K562 (cell line): ENCODE measurements around the gene PRKCB. TPM values are rescaled to one million over a fixed set of nuclear protein-coding genes. Genes with fewer than 3 reads are reported as not detected.

Experiments
- CBFA2T2 ChIP-seq: fragments of 450-650 bp; conservative IDR thresholded peaks from 2 replicates; pipeline ENCODE4 v1.6.1; 2017; ENCODE audit warnings: mild to moderate bottlenecking
- FOXA1 ChIP-seq: fragments of 450-650 bp; IDR thresholded peaks from 2 replicates; pipeline ENCODE4 v1.6.1; 2016; ENCODE audit warnings: mild to moderate bottlenecking, borderline replicate concordance
- KDM1A ChIP-seq, 2 experiments: fragments of 450-650 bp; IDR thresholded peaks; 2 replicates each; pipeline ENCODE4 v1.6.1; 2016; ENCODE audit warnings: mild to moderate bottlenecking in 2 of 2
- NFATC3 ChIP-seq: fragments of 450-650 bp; IDR thresholded peaks from 2 replicates; pipeline ENCODE4 v1.6.1; 2017; ENCODE audit warnings: mild to moderate bottlenecking
- POLR2A ChIP-seq: fragments of 450-650 bp; conservative IDR thresholded peaks from 2 replicates; pipeline ENCODE4 v1.6.1; 2016
- SAFB2 ChIP-seq: fragments of 200-400 bp; formaldehyde crosslinking; IDR thresholded peaks from 2 replicates; pipeline ENCODE4 v1.6.1; 2018; ENCODE audit warnings: borderline replicate concordance, low read length, low read depth, moderate library complexity; ENCODE audit not compliant: severe bottlenecking
- polyA plus RNA-seq, 8 experiments: library from polyadenylated mRNA; depleted of rRNA in 4 of 8; stranded (reverse) in 5 of 8; unstranded in 3 of 8; fragments of >200 nt; fragmentation: Nextera tagmentation in 2 of 8; fragmentation: Illumina TruSeq in 1 of 8; extraction: Ambion mirVana in 2 of 8; extraction: Trizol in 1 of 8; gene quantifications; 2 replicates each; pipeline versions ENCODE4 v1.2.1 to v1.2.3, GENCODE V29; 2011 to 2014; ENCODE audit warnings: inconsistent platforms in 1 of 8, missing spikeins in 1 of 8
- total RNA-seq, 7 experiments: library from RNA; depleted of rRNA in 6 of 7; stranded (reverse); fragments of >200 nt in 6 of 7; fragmentation: Illumina TruSeq in 2 of 7; extraction: Trizol in 2 of 7; gene quantifications; 2 replicates each; pipeline versions ENCODE4 v1.2.1 to v1.2.3, GENCODE V29; 2011 to 2021; ENCODE audit warnings: low replicate concordance in 1 of 7
- TF ChIP-seq, protein P1 (sequence below): fragments of 450-650 bp; IDR thresholded peaks from 2 replicates; pipeline ENCODE4 v1.6.1; 2016; ENCODE audit warnings: mild to moderate bottlenecking, moderate library complexity
- TF ChIP-seq, protein P2 (sequence below): fragments of 250-450 bp; sonication (Bioruptor Pico); IDR thresholded peaks from 2 replicates; pipeline ENCODE4 v1.4.0; 2020; ENCODE audit warnings: mild to moderate bottlenecking, moderate library complexity
- TF ChIP-seq, protein P3 (sequence below): fragments of 450-650 bp; IDR thresholded peaks from 2 replicates; pipeline ENCODE4 v1.6.1; 2017; ENCODE audit warnings: antibody characterized with exemption, mild to moderate bottlenecking
- TF ChIP-seq, protein P4 (sequence below): fragments of 450-650 bp; IDR thresholded peaks from 2 replicates; pipeline ENCODE4 v1.7.0; 2016; ENCODE audit warnings: borderline replicate concordance

The PRKCB gene
- total and polyA plus RNA-seq, 9 of the 15 experiments (the other 6 are each of a cell fraction or from before 2014, with no cell fraction given): 49.9 to 276 (median 148) TPM

DNA sequence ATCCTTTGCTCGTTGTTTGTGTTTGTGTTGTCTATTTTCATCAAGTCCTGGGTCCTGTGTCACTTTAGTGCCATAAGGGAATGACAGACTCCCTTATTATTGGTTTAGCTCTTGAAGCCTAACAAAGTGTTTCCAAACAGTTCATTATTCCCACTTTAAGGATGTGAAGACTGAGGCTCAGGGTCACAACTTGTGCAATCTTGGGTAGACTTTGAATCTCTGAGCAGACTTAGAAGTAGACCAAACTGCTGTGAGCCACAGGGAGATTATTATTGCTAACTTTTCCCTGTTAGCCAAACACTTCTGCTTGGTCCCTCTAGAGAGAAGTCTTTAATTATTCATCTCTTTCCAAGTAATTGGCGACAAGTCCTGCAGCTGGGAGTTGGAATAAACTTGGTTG lies 31.8 kb downstream of the PRKCB start (continued):
- TF ChIP-seq, protein P1, sequence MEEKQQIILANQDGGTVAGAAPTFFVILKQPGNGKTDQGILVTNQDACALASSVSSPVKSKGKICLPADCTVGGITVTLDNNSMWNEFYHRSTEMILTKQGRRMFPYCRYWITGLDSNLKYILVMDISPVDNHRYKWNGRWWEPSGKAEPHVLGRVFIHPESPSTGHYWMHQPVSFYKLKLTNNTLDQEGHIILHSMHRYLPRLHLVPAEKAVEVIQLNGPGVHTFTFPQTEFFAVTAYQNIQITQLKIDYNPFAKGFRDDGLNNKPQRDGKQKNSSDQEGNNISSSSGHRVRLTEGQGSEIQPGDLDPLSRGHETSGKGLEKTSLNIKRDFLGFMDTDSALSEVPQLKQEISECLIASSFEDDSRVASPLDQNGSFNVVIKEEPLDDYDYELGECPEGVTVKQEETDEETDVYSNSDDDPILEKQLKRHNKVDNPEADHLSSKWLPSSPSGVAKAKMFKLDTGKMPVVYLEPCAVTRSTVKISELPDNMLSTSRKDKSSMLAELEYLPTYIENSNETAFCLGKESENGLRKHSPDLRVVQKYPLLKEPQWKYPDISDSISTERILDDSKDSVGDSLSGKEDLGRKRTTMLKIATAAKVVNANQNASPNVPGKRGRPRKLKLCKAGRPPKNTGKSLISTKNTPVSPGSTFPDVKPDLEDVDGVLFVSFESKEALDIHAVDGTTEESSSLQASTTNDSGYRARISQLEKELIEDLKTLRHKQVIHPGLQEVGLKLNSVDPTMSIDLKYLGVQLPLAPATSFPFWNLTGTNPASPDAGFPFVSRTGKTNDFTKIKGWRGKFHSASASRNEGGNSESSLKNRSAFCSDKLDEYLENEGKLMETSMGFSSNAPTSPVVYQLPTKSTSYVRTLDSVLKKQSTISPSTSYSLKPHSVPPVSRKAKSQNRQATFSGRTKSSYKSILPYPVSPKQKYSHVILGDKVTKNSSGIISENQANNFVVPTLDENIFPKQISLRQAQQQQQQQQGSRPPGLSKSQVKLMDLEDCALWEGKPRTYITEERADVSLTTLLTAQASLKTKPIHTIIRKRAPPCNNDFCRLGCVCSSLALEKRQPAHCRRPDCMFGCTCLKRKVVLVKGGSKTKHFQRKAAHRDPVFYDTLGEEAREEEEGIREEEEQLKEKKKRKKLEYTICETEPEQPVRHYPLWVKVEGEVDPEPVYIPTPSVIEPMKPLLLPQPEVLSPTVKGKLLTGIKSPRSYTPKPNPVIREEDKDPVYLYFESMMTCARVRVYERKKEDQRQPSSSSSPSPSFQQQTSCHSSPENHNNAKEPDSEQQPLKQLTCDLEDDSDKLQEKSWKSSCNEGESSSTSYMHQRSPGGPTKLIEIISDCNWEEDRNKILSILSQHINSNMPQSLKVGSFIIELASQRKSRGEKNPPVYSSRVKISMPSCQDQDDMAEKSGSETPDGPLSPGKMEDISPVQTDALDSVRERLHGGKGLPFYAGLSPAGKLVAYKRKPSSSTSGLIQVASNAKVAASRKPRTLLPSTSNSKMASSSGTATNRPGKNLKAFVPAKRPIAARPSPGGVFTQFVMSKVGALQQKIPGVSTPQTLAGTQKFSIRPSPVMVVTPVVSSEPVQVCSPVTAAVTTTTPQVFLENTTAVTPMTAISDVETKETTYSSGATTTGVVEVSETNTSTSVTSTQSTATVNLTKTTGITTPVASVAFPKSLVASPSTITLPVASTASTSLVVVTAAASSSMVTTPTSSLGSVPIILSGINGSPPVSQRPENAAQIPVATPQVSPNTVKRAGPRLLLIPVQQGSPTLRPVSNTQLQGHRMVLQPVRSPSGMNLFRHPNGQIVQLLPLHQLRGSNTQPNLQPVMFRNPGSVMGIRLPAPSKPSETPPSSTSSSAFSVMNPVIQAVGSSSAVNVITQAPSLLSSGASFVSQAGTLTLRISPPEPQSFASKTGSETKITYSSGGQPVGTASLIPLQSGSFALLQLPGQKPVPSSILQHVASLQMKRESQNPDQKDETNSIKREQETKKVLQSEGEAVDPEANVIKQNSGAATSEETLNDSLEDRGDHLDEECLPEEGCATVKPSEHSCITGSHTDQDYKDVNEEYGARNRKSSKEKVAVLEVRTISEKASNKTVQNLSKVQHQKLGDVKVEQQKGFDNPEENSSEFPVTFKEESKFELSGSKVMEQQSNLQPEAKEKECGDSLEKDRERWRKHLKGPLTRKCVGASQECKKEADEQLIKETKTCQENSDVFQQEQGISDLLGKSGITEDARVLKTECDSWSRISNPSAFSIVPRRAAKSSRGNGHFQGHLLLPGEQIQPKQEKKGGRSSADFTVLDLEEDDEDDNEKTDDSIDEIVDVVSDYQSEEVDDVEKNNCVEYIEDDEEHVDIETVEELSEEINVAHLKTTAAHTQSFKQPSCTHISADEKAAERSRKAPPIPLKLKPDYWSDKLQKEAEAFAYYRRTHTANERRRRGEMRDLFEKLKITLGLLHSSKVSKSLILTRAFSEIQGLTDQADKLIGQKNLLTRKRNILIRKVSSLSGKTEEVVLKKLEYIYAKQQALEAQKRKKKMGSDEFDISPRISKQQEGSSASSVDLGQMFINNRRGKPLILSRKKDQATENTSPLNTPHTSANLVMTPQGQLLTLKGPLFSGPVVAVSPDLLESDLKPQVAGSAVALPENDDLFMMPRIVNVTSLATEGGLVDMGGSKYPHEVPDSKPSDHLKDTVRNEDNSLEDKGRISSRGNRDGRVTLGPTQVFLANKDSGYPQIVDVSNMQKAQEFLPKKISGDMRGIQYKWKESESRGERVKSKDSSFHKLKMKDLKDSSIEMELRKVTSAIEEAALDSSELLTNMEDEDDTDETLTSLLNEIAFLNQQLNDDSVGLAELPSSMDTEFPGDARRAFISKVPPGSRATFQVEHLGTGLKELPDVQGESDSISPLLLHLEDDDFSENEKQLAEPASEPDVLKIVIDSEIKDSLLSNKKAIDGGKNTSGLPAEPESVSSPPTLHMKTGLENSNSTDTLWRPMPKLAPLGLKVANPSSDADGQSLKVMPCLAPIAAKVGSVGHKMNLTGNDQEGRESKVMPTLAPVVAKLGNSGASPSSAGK: no peak
- no peak for TF ChIP-seq SAFB2
- no peak for TF ChIP-seq NFATC3
- TF ChIP-seq CBFA2T2: no peak
- TF ChIP-seq POLR2A: no peak
- TF ChIP-seq, protein P2, sequence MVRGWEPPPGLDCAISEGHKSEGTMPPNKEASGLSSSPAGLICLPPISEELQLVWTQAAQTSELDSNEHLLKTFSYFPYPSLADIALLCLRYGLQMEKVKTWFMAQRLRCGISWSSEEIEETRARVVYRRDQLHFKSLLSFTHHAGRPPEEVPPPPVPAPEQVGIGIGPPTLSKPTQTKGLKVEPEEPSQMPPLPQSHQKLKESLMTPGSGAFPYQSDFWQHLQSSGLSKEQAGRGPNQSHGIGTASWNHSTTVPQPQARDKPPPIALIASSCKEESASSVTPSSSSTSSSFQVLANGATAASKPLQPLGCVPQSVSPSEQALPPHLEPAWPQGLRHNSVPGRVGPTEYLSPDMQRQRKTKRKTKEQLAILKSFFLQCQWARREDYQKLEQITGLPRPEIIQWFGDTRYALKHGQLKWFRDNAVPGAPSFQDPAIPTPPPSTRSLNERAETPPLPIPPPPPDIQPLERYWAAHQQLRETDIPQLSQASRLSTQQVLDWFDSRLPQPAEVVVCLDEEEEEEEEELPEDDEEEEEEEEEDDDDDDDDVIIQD: no peak
- TF ChIP-seq, protein P3, sequence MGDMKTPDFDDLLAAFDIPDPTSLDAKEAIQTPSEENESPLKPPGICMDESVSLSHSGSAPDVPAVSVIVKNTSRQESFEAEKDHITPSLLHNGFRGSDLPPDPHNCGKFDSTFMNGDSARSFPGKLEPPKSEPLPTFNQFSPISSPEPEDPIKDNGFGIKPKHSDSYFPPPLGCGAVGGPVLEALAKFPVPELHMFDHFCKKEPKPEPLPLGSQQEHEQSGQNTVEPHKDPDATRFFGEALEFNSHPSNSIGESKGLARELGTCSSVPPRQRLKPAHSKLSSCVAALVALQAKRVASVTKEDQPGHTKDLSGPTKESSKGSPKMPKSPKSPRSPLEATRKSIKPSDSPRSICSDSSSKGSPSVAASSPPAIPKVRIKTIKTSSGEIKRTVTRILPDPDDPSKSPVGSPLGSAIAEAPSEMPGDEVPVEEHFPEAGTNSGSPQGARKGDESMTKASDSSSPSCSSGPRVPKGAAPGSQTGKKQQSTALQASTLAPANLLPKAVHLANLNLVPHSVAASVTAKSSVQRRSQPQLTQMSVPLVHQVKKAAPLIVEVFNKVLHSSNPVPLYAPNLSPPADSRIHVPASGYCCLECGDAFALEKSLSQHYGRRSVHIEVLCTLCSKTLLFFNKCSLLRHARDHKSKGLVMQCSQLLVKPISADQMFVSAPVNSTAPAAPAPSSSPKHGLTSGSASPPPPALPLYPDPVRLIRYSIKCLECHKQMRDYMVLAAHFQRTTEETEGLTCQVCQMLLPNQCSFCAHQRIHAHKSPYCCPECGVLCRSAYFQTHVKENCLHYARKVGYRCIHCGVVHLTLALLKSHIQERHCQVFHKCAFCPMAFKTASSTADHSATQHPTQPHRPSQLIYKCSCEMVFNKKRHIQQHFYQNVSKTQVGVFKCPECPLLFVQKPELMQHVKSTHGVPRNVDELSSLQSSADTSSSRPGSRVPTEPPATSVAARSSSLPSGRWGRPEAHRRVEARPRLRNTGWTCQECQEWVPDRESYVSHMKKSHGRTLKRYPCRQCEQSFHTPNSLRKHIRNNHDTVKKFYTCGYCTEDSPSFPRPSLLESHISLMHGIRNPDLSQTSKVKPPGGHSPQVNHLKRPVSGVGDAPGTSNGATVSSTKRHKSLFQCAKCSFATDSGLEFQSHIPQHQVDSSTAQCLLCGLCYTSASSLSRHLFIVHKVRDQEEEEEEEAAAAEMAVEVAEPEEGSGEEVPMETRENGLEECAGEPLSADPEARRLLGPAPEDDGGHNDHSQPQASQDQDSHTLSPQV: no peak
- no peak for TF ChIP-seq FOXA1
- peak; percentile 48 to 73; a peak in 3 of 4 replicates for TF ChIP-seq KDM1A (IDR thresholded peaks at IDR 0.05)
- TF ChIP-seq, protein P4, sequence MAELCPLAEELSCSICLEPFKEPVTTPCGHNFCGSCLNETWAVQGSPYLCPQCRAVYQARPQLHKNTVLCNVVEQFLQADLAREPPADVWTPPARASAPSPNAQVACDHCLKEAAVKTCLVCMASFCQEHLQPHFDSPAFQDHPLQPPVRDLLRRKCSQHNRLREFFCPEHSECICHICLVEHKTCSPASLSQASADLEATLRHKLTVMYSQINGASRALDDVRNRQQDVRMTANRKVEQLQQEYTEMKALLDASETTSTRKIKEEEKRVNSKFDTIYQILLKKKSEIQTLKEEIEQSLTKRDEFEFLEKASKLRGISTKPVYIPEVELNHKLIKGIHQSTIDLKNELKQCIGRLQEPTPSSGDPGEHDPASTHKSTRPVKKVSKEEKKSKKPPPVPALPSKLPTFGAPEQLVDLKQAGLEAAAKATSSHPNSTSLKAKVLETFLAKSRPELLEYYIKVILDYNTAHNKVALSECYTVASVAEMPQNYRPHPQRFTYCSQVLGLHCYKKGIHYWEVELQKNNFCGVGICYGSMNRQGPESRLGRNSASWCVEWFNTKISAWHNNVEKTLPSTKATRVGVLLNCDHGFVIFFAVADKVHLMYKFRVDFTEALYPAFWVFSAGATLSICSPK: no peak
